ENCODE measurements around the gene PPIL6.

PPIL6 gene

GRCh38 chr6:109449064-109449794, 8.8 kb upstream of the PPIL6 start:
- DNase-seq = no peak

GRCh38 chr6:109448615-109449014, 8.2 kb upstream of the PPIL6 start:
- no peak for DNase-seq

GRCh38 chr6:109447878-109448555, 7.6 kb upstream of the PPIL6 start:
- no peak for DNase-seq

- no peak for DNase-seq
Observed at GRCh38 chr6:109447087-109447486, 6.7 kb upstream of the PPIL6 start.

- DNase-seq = no peak
Observed at GRCh38 chr6:109446541-109446940, 6.1 kb upstream of the PPIL6 start.

GRCh38 chr6:109446072-109446471, 5.6 kb upstream of the PPIL6 start:
- no peak for DNase-seq

GRCh38 chr6:109445382-109445781, 5.0 kb upstream of the PPIL6 start:
- no peak for DNase-seq

GRCh38 chr6:109443425-109443950, 3.1 kb upstream of the PPIL6 start:
- DNase-seq = no peak

GRCh38 chr6:109442393-109442924, 2.0 kb upstream of the PPIL6 start:
- no peak for DNase-seq

- no peak for DNase-seq
Observed at GRCh38 chr6:109441069-109441816, 815 bp upstream of the PPIL6 start.

GRCh38 chr6:109436041-109436440, 4.4 kb downstream of the PPIL6 start:
- DNase-seq = no peak

GRCh38 chr6:109434456-109434855, 6.0 kb downstream of the PPIL6 start:
- DNase-seq = no peak

- no peak for DNase-seq
Observed at GRCh38 chr6:109429496-109429895, 10.9 kb downstream of the PPIL6 start.

- DNase-seq = no peak
Observed at GRCh38 chr6:109428889-109429477, 11.4 kb downstream of the PPIL6 start.

- no peak for DNase-seq
Observed at GRCh38 chr6:109424946-109425345, 15.5 kb downstream of the PPIL6 start.

GRCh38 chr6:109421184-109421583, 19.2 kb downstream of the PPIL6 start:
- no peak for DNase-seq

- DNase-seq = no peak
Observed at GRCh38 chr6:109420751-109421150, 19.7 kb downstream of the PPIL6 start.

GRCh38 chr6:109417646-109418045, 22.8 kb downstream of the PPIL6 start:
- no peak for DNase-seq

- DNase-seq = no peak
Observed at GRCh38 chr6:109411034-109411433, 29.4 kb downstream of the PPIL6 start.

GRCh38 chr6:109406196-109406595, 34.2 kb downstream of the PPIL6 start:
- no peak for DNase-seq

- no peak for DNase-seq
Observed at GRCh38 chr6:109397020-109397419, 43.4 kb downstream of the PPIL6 start.

GRCh38 chr6:109396046-109396718, 44.2 kb downstream of the PPIL6 start:
- DNase-seq = no peak
